ENCODE data around the gene APRT. TPM values are rescaled to one million over a fixed set of nuclear protein-coding genes. Genes with fewer than 3 reads are reported as not detected.

The APRT gene
- total RNA-seq, 2 experiments from 2014 or later = 129 to 136 TPM

DNA sequence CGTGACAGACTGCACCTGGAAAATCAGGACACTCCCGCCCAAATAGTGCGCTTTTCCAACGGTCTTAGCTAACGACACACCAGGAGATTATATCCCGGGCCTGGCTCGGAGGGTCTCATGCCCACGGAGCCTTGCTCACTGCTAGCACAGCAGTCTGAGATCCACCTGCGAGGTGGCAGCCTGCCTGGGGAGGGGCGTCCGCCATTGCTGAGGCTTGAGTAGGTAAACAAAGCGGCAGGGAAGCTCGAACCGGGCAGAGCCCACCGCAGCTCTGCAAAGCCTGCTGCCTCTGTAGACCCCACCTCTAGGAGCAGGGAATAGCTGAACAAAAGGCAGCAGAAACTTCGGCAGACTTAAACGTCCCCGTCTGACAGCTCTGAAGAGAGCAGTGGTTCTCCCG is 39.9 kb upstream of the APRT start:
- Mint-ChIP-seq H3K4me1 (peaks cover 19% of the 10 kb centered on the region), H3K27ac (no peak overlapping the region), H3K9me3 (no peaks in the 10 kb centered on the region), H3K27me3 (no peaks in the 10 kb centered on the region), H3K36me3 (ENCODE audit: low read depth) (no peaks in the 10 kb centered on the region), H3K4me3 (no peak overlapping the region)
- CTCF ChIA-PET = no interaction called here
- DNase-seq = no peak
- POLR2A ChIA-PET = no interaction called here

DNA sequence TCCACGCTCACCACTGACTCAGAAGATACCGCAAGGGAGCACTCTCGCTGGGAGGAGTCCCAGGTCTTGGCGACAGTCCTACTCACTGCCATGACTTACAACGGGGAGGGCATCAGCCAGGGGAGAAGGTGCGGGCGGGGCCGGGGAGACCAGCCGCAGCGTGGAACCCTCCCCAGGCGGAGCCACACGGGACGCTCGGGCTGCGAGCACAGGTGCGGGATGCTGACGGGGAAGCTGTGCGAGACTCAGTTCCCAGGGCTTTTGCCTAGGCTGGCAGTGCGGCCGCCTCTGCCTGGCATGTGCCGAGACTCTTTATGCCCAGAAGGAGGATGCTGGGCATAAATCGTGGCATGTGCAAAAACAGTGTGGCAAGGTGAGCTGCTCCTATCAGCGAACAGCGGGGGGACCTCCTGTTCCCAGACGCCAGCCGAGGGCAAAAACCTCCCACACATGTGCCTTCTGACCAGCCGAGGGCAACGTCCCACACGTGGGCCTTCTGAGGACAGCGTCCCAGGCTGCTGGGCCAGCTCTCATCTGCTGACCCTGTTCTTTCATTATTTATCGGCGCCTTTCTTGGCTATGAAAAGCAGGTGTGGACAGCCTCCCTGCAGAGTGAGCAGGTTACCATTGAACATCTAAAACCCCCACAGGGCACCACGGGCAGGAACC is 38.9 kb upstream of the APRT start:
- H3K9me3 Mint-ChIP-seq = no peaks in the 10 kb centered on the region
- DNase-seq = no peak
- POLR2A ChIA-PET = no interaction called here
- CTCF ChIA-PET = no interaction called here
- no peak overlapping the region for H3K4me3 Mint-ChIP-seq
- H3K4me1 Mint-ChIP-seq = peaks cover 16% of the 10 kb centered on the region
- no peak overlapping the region for H3K27ac Mint-ChIP-seq
- H3K36me3 Mint-ChIP-seq (ENCODE audit: low read depth) = no peaks in the 10 kb centered on the region
- H3K27me3 Mint-ChIP-seq = no peaks in the 10 kb centered on the region

DNA sequence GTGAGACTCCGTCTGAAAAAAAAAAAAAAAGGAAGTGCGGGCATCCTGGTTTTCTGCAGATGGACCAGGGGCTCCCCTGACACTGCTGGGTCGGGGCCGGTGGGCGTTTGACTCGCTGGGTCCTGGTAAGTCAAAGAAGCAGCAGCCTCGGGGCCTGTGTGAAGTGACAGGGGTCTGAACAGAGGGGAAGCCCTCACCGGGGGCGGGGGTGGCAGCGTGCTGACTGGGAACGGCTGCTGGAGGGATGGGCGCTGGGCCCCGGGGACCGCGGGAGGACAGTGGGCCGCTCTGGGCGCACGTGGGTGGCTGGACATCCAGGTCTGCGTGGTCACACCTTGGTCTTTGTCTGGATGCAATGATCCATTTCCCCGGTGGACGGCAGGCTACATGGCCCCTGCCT is 36.8 kb upstream of the APRT start:
- POLR2A ChIA-PET = no interaction called here
- peaks cover 5% of the 10 kb centered on the region for H3K4me1 Mint-ChIP-seq
- no peak overlapping the region for H3K4me3 Mint-ChIP-seq
- no peak overlapping the region for H3K27ac Mint-ChIP-seq
- H3K36me3 Mint-ChIP-seq (ENCODE audit: low read depth) = no peaks in the 10 kb centered on the region
- CTCF ChIA-PET = no interaction called here
- DNase-seq = no peak
- no peaks in the 10 kb centered on the region for H3K27me3 Mint-ChIP-seq
- H3K9me3 Mint-ChIP-seq = no peaks in the 10 kb centered on the region

DNA sequence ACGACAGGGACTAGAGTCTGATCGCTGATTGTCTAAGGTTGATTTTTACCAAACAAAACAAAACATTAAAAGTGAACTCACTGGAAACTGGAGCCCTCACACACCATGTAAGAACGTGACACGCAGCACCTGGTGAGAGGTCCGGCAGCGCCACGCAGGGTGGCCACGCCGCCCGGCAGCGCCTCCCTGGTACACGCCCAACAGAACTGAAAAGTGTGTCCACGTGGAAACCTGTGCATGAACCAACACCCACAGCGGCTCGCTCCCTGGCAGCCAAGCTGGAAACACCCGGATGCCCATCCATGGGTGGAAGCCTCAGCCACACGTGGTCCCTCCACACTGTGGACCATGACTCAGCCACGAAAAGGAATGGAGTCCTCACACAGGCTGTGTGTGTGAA is 35.9 kb upstream of the APRT start:
- POLR2A ChIA-PET = no interaction called here
- H3K9me3 Mint-ChIP-seq = no peaks in the 10 kb centered on the region
- no peaks in the 10 kb centered on the region for H3K36me3 Mint-ChIP-seq (ENCODE audit: low read depth)
- peaks cover 6% of the 10 kb centered on the region for H3K4me1 Mint-ChIP-seq
- no peaks in the 10 kb centered on the region for H3K27me3 Mint-ChIP-seq
- H3K27ac Mint-ChIP-seq = no peak overlapping the region
- DNase-seq = no peak
- CTCF ChIA-PET = no interaction called here
- no peak overlapping the region for H3K4me3 Mint-ChIP-seq

DNA sequence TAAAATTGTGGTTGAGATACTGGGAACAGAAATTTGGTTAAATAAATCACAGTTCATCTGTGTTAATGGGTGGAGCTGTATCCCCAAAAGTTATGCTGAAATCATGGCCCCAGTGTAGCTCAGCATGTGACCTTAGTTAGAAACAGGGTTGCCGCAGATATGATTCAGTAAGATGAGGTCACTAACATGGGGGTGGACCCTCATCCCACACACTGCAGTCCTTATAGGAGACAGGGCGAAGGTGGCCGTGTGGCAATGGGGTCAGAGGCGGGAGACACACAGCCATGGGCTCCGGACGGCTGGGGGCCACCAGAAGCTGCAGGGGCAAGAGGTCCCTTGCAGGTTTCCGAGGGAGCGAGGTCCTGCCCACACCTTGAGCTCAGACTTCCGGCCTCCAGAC is 34.4 kb upstream of the APRT start:
- H3K4me3 Mint-ChIP-seq = no peak overlapping the region
- ChIA-PET CTCF (interaction anchor here (1.9 kb wide), 1 partner anchor 12 kb away, joined by 6 read pairs; no protein-coding TSS in a partner anchor), POLR2A (interaction anchor here (1.4 kb wide), 1 partner anchor 11 kb away, joined by 3 read pairs; the partner anchor contains the start of genes GALNS and TRAPPC2L)
- H3K36me3 Mint-ChIP-seq (ENCODE audit: low read depth) = no peaks in the 10 kb centered on the region
- H3K4me1 Mint-ChIP-seq = peaks cover 7% of the 10 kb centered on the region
- DNase-seq = no peak
- H3K9me3 Mint-ChIP-seq = no peaks in the 10 kb centered on the region
- no peak overlapping the region for H3K27ac Mint-ChIP-seq
- H3K27me3 Mint-ChIP-seq = no peaks in the 10 kb centered on the region

DNA sequence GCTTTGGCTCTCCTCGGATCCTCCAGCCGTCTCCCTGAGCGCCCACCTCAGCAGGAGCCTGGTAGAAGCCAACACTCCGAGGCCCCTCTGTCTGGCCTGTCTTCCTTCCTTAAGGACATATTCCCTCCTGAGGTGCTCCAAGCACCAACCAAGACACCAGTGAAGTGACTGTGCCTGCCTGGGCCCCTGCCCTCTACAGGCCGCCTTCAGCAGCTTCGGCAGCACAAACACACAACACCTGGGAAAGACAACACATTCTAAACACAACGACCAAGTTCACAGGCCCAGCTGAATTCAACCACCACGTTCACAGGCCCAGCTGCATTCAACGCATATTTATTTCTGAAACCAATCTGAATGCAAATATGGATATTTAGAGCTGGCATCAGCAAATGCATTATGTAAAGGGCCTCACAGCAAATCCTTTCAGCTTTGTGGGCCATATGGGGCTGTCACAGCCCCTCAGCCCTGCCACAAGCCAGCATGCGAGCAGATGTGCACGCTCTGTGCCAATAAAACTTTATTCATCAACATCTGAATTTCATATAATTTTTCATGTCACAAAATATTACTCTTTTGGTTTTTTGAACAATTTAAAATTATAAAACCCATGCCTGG is 32.8 kb upstream of the APRT start:
- H3K4me3 Mint-ChIP-seq = no peak overlapping the region
- DNase-seq = no peak
- no peak overlapping the region for H3K27ac Mint-ChIP-seq
- ChIA-PET CTCF (no interaction called here), POLR2A (no interaction called here)
- no peaks in the 10 kb centered on the region for H3K27me3 Mint-ChIP-seq
- no peaks in the 10 kb centered on the region for H3K9me3 Mint-ChIP-seq
- H3K4me1 Mint-ChIP-seq = peaks cover 7% of the 10 kb centered on the region
- no peaks in the 10 kb centered on the region for H3K36me3 Mint-ChIP-seq (ENCODE audit: low read depth)

DNA sequence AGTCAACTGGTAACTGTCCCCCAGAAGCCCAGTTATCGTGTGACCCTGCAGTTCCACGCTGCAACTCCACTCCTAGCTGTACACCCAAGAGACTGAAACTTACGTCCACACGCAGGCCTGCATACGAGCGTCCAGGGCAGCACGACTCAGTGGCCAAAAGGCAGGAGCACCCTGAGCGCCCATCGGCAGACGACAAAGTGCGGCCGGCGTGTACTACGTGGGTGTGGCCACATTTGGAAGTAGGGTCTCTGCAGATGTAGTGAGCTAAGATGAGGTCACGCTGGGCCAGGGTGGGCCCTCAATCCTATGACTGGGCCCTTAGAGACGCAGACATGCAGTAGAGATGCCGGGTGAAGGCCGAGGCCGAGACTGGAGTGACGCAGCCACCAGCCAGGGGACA is 31.5 kb upstream of the APRT start:
- Mint-ChIP-seq H3K4me1 (peaks cover 7% of the 10 kb centered on the region), H3K27me3 (no peaks in the 10 kb centered on the region), H3K9me3 (no peaks in the 10 kb centered on the region), H3K4me3 (no peak overlapping the region), H3K36me3 (ENCODE audit: low read depth) (no peaks in the 10 kb centered on the region), H3K27ac (no peak overlapping the region)
- no peak for DNase-seq
- ChIA-PET CTCF (no interaction called here), POLR2A (no interaction called here)

DNA sequence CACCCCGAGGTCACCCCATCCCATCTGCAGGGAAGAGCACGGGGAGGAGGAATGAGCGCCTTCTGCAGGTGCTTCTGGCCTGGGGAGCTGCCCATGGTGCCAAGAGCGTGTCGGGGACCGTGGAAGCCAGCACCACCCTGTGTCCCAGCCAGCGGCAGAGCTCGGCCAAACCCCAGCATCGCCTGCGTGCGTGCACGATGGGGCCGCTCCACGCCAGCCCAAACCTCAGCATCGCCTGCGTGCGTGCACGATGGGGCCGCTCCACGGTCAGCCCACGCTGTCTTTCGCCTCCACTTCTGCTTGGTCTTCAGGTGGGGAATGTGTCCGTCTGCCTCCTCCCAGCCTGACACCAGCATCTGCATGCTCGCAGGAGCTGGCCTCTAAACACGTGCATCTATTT is 31.1 kb upstream of the APRT start:
- Mint-ChIP-seq H3K4me3 (no peak overlapping the region), H3K9me3 (no peaks in the 10 kb centered on the region), H3K27me3 (no peaks in the 10 kb centered on the region), H3K27ac (no peak overlapping the region), H3K4me1 (peaks cover 7% of the 10 kb centered on the region), H3K36me3 (ENCODE audit: low read depth) (no peaks in the 10 kb centered on the region)
- POLR2A ChIA-PET = no interaction called here
- no peak for DNase-seq
- CTCF ChIA-PET = no interaction called here

DNA sequence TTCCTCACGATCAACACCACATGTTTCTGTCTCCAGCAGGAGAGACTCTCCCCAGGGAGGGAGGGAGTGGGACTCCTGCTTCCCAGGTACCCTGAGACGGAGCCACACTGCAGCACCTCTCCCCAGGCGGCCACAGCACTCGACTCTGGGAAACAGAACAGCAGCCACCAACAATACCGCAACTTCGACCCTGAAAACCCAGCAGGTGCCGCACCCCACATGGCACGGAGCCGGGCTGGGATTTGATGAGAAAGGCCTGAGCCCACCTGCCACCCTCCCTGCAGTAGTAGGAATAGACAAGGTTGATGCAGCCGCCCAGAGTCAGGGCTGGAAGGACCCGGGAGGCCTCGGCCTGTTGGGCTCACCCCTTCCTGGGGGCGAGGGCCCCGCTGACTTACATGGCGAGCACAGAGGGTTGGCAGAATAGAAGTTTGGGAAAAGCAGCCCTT is 30.6 kb upstream of the APRT start:
- no peak overlapping the region for H3K4me3 Mint-ChIP-seq
- CTCF ChIA-PET = no interaction called here

DNA sequence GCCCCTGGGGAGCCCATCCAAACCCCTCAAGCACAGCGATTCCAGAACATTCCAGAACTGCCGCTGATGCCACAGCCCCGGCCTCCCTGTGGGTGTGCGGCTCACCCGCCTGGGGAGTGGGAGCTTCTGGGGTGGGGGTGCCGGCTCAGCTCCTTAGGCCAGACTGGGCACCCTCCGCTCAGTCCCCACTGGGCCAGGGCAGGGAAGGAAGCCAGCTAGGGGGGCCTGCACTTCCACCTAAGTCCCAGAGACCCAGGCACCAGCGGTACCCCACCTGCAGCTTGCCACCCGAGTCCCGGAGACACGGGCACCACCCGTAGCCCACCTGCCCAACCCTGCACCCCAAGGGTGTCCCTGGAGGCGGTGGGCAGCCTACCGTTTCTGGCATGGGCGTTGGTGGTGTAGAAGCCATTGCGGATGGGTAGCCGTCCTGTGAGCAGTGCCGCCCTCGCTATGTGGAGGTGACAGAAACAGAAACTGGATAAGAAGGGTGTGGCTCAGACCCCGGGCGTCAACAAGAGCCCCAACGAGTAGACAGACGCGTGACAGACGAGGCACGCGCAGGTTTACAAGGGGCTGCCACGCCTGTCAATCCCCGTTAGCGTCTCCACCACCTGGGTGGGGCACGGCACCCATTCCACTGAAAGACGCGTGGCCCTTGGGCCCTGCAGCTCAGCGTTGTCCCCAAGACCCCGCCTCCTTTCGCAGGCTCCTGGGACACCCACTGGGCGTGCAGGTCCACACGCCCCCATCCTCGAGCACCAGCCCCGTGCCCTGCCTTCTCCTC is 30.0 kb upstream of the APRT start:
- H3K27ac Mint-ChIP-seq = no peak overlapping the region
- H3K36me3 Mint-ChIP-seq (ENCODE audit: low read depth) = no peaks in the 10 kb centered on the region
- no peaks in the 10 kb centered on the region for H3K27me3 Mint-ChIP-seq
- H3K4me3 Mint-ChIP-seq = no peak overlapping the region
- ChIA-PET CTCF (no interaction called here), POLR2A (interaction anchor here (0.9 kb wide), 1 partner anchor 16 kb away, joined by 4 read pairs; no protein-coding TSS in a partner anchor)
- DNase-seq = no peak
- no peaks in the 10 kb centered on the region for H3K9me3 Mint-ChIP-seq
- peaks cover 7% of the 10 kb centered on the region for H3K4me1 Mint-ChIP-seq

More for the DNA sequence above, 30.6 kb upstream of the APRT start:
- POLR2A ChIA-PET = no interaction called here
- Mint-ChIP-seq H3K27me3 (no peaks in the 10 kb centered on the region), H3K9me3 (no peaks in the 10 kb centered on the region), H3K4me1 (peaks cover 7% of the 10 kb centered on the region), H3K27ac (no peak overlapping the region), H3K36me3 (ENCODE audit: low read depth) (no peaks in the 10 kb centered on the region)
- DNase-seq = no peak

DNA sequence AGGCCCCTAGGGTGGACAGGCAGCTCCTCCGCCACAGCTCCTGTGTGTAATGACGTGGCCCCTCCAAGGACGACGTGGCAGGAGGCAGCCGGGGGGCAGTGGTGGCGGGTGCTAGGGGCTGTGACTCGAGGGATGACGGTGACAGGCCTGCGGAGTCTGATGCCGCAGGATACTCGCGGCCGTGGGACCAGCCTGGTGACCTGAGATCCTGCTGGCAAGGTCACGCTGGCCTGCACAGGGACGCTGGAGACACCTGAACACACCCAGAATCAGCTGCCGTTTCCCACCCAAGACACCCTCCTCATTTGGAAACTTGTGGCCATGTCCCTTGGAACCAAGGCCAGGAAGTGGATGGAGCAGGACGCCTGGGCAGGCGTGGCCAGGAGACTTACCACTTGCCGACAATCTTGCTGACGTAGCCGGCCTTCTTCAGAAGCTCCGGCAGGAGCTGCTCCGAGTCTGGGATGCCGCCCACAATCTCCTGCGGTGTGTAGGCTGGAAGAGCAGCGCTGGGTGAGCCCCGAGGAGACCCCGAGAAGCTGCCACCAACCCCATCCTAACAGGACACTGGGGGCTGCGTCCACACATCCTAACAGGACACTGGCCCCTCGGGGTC is 29.0 kb upstream of the APRT start:
- Mint-ChIP-seq H3K36me3 (ENCODE audit: low read depth) (no peaks in the 10 kb centered on the region), H3K27ac (no peak overlapping the region), H3K4me1 (peaks cover 7% of the 10 kb centered on the region), H3K4me3 (no peak overlapping the region), H3K9me3 (no peaks in the 10 kb centered on the region), H3K27me3 (no peaks in the 10 kb centered on the region)
- ChIA-PET CTCF (no interaction called here), POLR2A (interaction anchor here (0.9 kb wide), 1 partner anchor 17 kb away, joined by 4 read pairs; no protein-coding TSS in a partner anchor)
- no peak for DNase-seq

DNA sequence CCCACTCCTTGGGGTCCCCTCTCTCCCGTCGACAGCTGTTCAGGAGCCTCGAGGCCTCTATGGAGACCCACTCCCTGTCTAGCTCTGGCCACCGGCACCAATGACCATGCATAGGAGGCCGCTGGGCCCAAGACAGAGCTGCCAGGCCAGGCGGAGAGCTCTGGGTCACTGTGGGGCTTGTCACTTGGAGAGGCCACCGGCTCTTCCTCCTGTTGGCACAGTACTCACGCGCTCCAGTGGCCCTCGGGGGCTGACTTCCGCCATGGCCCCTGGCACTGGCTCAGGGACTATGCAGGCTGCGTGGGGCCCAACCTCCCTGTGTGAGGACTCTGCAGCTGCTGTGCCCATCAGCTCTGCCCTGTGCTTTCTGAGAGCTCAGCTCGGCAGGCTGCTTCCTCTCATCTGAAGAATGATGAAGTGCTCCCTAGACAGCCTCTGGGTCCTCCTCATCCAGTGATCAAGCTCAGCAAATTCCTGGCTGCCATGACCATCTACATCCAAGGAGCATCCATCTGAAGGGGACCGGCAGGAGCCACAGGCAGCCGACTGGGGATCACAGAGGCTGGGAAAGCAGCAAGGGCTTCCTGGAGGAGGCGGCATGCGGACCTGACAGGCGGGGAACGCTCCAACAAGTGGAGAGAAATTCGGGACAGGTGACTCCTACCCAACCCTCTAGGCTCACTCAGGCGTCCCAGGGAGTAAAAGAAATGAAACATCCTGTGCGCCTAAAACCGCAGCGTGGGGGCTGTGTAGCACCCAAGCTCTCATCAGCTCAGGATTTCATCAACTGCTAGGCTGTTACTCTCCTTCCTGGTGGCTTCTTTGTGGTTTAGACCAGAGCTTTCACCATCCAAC is 28.2 kb upstream of the APRT start:
- peaks cover 7% of the 10 kb centered on the region for H3K4me1 Mint-ChIP-seq
- no peak overlapping the region for H3K27ac Mint-ChIP-seq
- H3K27me3 Mint-ChIP-seq = no peaks in the 10 kb centered on the region
- no peak overlapping the region for H3K4me3 Mint-ChIP-seq
- ChIA-PET POLR2A (no interaction called here), CTCF (no interaction called here)
- H3K9me3 Mint-ChIP-seq = no peaks in the 10 kb centered on the region
- no peak for DNase-seq
- H3K36me3 Mint-ChIP-seq (ENCODE audit: low read depth) = no peaks in the 10 kb centered on the region
